K562 (cell line): ENCODE data around the gene DAGLA. TPM values are rescaled to one million over a fixed set of nuclear protein-coding genes. Genes with fewer than 3 reads are reported as not detected.

Source experiments
- ARID1B ChIP-seq: fragments of 450-650 bp; IDR thresholded peaks from 2 replicates; pipeline ENCODE4 v1.6.1; 2016; ENCODE audit warnings: antibody characterized with exemption, mild to moderate bottlenecking, inconsistent platforms
- ARNT ChIP-seq, 2 experiments: fragments of 450-650 bp; IDR thresholded peaks; 2 replicates each; pipeline ENCODE4 v1.6.1; 2016; ENCODE audit warnings: mild to moderate bottlenecking in 1 of 2
- CBFA2T2 ChIP-seq: fragments of 450-650 bp; conservative IDR thresholded peaks from 2 replicates; pipeline ENCODE4 v1.6.1; 2017; ENCODE audit warnings: mild to moderate bottlenecking
- CTBP1 ChIP-seq: fragments of 450-650 bp; IDR thresholded peaks from 2 replicates; pipeline ENCODE4 v1.6.1; 2016; ENCODE audit warnings: borderline replicate concordance
- CXXC5 ChIP-seq: fragments of 250-450 bp; sonication (Bioruptor Pico); IDR thresholded peaks from 2 replicates; pipeline ENCODE4 v1.8.0; 2022; ENCODE audit warnings: inconsistent platforms, mild to moderate bottlenecking, moderate library complexity
- DNMT1 ChIP-seq: fragments of 450-650 bp; IDR thresholded peaks from 2 replicates; pipeline ENCODE4 v1.6.1; 2016; ENCODE audit warnings: antibody characterized with exemption, mild to moderate bottlenecking
- ELF2 ChIP-seq: fragments of 250-450 bp; sonication (Bioruptor Pico); IDR thresholded peaks from 2 replicates; pipeline ENCODE4 v1.5.0; 2021; ENCODE audit warnings: mild to moderate bottlenecking
- GATA2 ChIP-seq: sonication (generic); formaldehyde crosslinking; IDR thresholded peaks from 2 replicates; pipeline ENCODE4 v1.4.0; 2020; ENCODE audit warnings: mild to moderate bottlenecking, missing genetic modification reagents
- KDM1A ChIP-seq, 2 experiments: fragments of 450-650 bp; IDR thresholded peaks; 2 replicates each; pipeline ENCODE4 v1.6.1; 2016; ENCODE audit warnings: mild to moderate bottlenecking in 2 of 2
- MTA2 ChIP-seq: fragments of 450-650 bp; IDR thresholded peaks from 2 replicates; pipeline ENCODE4 v1.6.1; 2016; ENCODE audit warnings: low read depth
- NCOA2 ChIP-seq, 2 experiments: fragments of 450-650 bp; IDR thresholded peaks; 2 replicates each; pipeline ENCODE4 v1.6.1; 2018; ENCODE audit warnings: mild to moderate bottlenecking in 2 of 2, moderate library complexity in 1 of 2; ENCODE audit not compliant: partially characterized antibody in 2 of 2
- NCOR1 ChIP-seq: fragments of 450-650 bp; IDR thresholded peaks from 2 replicates; pipeline ENCODE4 v1.6.1; 2016; ENCODE audit warnings: mild to moderate bottlenecking, moderate library complexity
- OTX1 ChIP-seq: fragments of 450-650 bp; formaldehyde crosslinking; IDR thresholded peaks from 2 replicates; pipeline ENCODE4 v1.4.0; 2022; ENCODE audit warnings: mild to moderate bottlenecking
- PML ChIP-seq: IDR thresholded peaks from 2 replicates; pipeline ENCODE4 v1.6.1; 2012; ENCODE audit warnings: low read length, inconsistent platforms
- POLR2AphosphoS5 ChIP-seq: IDR thresholded peaks from 2 replicates; pipeline ENCODE4 v1.6.1; 2011; ENCODE audit warnings: mild to moderate bottlenecking, low read depth, low read length, moderate library complexity; ENCODE audit not compliant: control insufficient read depth, insufficient read depth
- RBFOX2 ChIP-seq: fragments of 200-400 bp; formaldehyde crosslinking; IDR thresholded peaks from 2 replicates; pipeline ENCODE4 v1.6.1; 2017; ENCODE audit warnings: low read depth, mild to moderate bottlenecking, low read length, moderate library complexity
- STAT5B ChIP-seq: fragments of 250-450 bp; sonication (Bioruptor Pico); IDR thresholded peaks from 2 replicates; pipeline ENCODE4 v1.8.0; 2021; ENCODE audit warnings: mild to moderate bottlenecking, inconsistent platforms
- TCF3 ChIP-seq: sonication (generic); formaldehyde crosslinking; IDR thresholded peaks from 2 replicates; pipeline ENCODE4 v1.4.0; 2020; ENCODE audit warnings: mild to moderate bottlenecking, missing genetic modification reagents
- TOE1 ChIP-seq, 2 experiments: fragments of 450-650 bp in 1 of 2; sonication (generic) in 1 of 2; formaldehyde crosslinking in 1 of 2; IDR thresholded peaks; 2 replicates each; pipeline versions ENCODE4 v1.7.1 to v1.8.0; 2016 to 2022; ENCODE audit warnings: borderline replicate concordance in 2 of 2, mild to moderate bottlenecking in 2 of 2, antibody characterized with exemption in 1 of 2, inconsistent platforms in 1 of 2, low read depth in 1 of 2, missing genetic modification reagents in 1 of 2, moderate library complexity in 1 of 2
- TRIM24 ChIP-seq, 2 experiments: fragments of 450-650 bp; IDR thresholded peaks; 2 replicates each; pipeline ENCODE4 v1.6.1; 2016
- ZFP30 ChIP-seq: fragments of 250-450 bp; sonication (Bioruptor Pico); IDR thresholded peaks from 2 replicates; pipeline ENCODE4 v1.8.0; 2022; ENCODE audit warnings: moderate library complexity, mild to moderate bottlenecking, inconsistent platforms, borderline replicate concordance
- ZNF146 ChIP-seq: IDR thresholded peaks from one replicate; pipeline ENCODE4 v1.6.1; 2018; ENCODE audit warnings: missing compliant biosample characterization; ENCODE audit not compliant: unreplicated experiment
- ZNF217 ChIP-seq: sonication (generic); formaldehyde crosslinking; IDR thresholded peaks from 2 replicates; pipeline ENCODE4 v1.8.0; 2022; ENCODE audit warnings: mild to moderate bottlenecking, missing genetic modification reagents
- ZNF282 ChIP-seq: sonication (generic); formaldehyde crosslinking; IDR thresholded peaks from 2 replicates; pipeline ENCODE4 v1.8.1; 2023; ENCODE audit warnings: missing genetic modification reagents
- polyA plus RNA-seq, 8 experiments: library from polyadenylated mRNA; depleted of rRNA in 4 of 8; stranded (reverse) in 5 of 8; unstranded in 3 of 8; fragments of >200 nt; fragmentation: Nextera tagmentation in 2 of 8; fragmentation: Illumina TruSeq in 1 of 8; extraction: Ambion mirVana in 2 of 8; extraction: Trizol in 1 of 8; gene quantifications; 2 replicates each; pipeline versions ENCODE4 v1.2.1 to v1.2.3, GENCODE V29; 2011 to 2014; ENCODE audit warnings: inconsistent platforms in 1 of 8, missing spikeins in 1 of 8
- total RNA-seq, 7 experiments: library from RNA; depleted of rRNA in 6 of 7; stranded (reverse); fragments of >200 nt in 6 of 7; fragmentation: Illumina TruSeq in 2 of 7; extraction: Trizol in 2 of 7; gene quantifications; 2 replicates each; pipeline versions ENCODE4 v1.2.1 to v1.2.3, GENCODE V29; 2011 to 2021; ENCODE audit warnings: low replicate concordance in 1 of 7
- TF ChIP-seq, protein P1 (sequence below): fragments of 450-650 bp; IDR thresholded peaks from 2 replicates; pipeline ENCODE4 v1.6.1; 2016; ENCODE audit warnings: missing biosample characterization, missing genetic modification characterization
- TF ChIP-seq, protein P2 (sequence below), 3 experiments: IDR thresholded peaks in 2 of 3; conservative IDR thresholded peaks in 1 of 3; 2 replicates each; pipeline ENCODE4 v1.5.1; 2011 to 2012; ENCODE audit warnings: low read length in 3 of 3, mild to moderate bottlenecking in 3 of 3, control low read depth in 2 of 3, improper control_type of control experiment in 1 of 3, inconsistent platforms in 1 of 3, low read depth in 1 of 3, mixed read lengths in 1 of 3, moderate library complexity in 1 of 3; ENCODE audit not compliant: insufficient read depth in 2 of 3
- TF ChIP-seq, protein P3 (sequence below): sonication (generic); formaldehyde crosslinking; IDR thresholded peaks from 2 replicates; pipeline ENCODE4 v1.9.0; 2022; ENCODE audit warnings: mild to moderate bottlenecking, missing genetic modification reagents

Gene DAGLA
- total and polyA plus RNA-seq, 9 of the 15 experiments (the other 6 are each of a cell fraction or from before 2014, with no cell fraction given), result 0.03 to 0.16 (median 0.04) TPM; not detected in 4

- TF ChIP-seq, protein P1, sequence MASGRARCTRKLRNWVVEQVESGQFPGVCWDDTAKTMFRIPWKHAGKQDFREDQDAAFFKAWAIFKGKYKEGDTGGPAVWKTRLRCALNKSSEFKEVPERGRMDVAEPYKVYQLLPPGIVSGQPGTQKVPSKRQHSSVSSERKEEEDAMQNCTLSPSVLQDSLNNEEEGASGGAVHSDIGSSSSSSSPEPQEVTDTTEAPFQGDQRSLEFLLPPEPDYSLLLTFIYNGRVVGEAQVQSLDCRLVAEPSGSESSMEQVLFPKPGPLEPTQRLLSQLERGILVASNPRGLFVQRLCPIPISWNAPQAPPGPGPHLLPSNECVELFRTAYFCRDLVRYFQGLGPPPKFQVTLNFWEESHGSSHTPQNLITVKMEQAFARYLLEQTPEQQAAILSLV (tag), result no peak
- peak; percentile 85 for TF ChIP-seq CBFA2T2
- no peak for TF ChIP-seq ELF2 (CRISPR knock-in tag)
- TF ChIP-seq ARNT (IDR thresholded peaks at IDR 0.05), result no peak
- TF ChIP-seq DNMT1, result no peak
- TF ChIP-seq STAT5B (CRISPR knock-in tag), result no peak
- TF ChIP-seq TCF3 (CRISPR knock-in tag), result peak; percentile 87
- TF ChIP-seq NCOR1, result peak; percentile 64
- TF ChIP-seq ZFP30 (CRISPR knock-in tag), result no peak
- TF ChIP-seq POLR2AphosphoS5, result peak; percentile 69; the same call in 1 of the 2 replicates
- no peak for TF ChIP-seq CXXC5 (CRISPR knock-in tag)
- no peak for TF ChIP-seq TOE1 (IDR thresholded peaks at IDR 0.05; ENCODE audit: borderline replicate concordance)
- no peak for TF ChIP-seq TOE1 (CRISPR knock-in tag; IDR thresholded peaks at IDR 0.05; ENCODE audit: borderline replicate concordance, low read depth)
- TF ChIP-seq PML, result 0 out of 2 replicates have a peak, but pooled peaks have one; percentile 28
- TF ChIP-seq MTA2, result peak; percentile 57
- no peak for TF ChIP-seq ZNF217 (CRISPR knock-in tag)
- TF ChIP-seq, protein P2, sequence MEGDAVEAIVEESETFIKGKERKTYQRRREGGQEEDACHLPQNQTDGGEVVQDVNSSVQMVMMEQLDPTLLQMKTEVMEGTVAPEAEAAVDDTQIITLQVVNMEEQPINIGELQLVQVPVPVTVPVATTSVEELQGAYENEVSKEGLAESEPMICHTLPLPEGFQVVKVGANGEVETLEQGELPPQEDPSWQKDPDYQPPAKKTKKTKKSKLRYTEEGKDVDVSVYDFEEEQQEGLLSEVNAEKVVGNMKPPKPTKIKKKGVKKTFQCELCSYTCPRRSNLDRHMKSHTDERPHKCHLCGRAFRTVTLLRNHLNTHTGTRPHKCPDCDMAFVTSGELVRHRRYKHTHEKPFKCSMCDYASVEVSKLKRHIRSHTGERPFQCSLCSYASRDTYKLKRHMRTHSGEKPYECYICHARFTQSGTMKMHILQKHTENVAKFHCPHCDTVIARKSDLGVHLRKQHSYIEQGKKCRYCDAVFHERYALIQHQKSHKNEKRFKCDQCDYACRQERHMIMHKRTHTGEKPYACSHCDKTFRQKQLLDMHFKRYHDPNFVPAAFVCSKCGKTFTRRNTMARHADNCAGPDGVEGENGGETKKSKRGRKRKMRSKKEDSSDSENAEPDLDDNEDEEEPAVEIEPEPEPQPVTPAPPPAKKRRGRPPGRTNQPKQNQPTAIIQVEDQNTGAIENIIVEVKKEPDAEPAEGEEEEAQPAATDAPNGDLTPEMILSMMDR (IDR thresholded peaks at IDR 0.05 in 2 of 3, conservative IDR thresholded peaks at IDR 0.05 in 1 of 3; ENCODE audit: insufficient read depth in 2 of 3, low read depth in 1 of 3, low read length in 3 of 3), result no peak
- TF ChIP-seq NCOA2 (IDR thresholded peaks at IDR 0.05; ENCODE audit: partially characterized antibody in 2 of 2), result no peak
- no peak for TF ChIP-seq TRIM24 (IDR thresholded peaks at IDR 0.05)
- TF ChIP-seq RBFOX2, result no peak
- TF ChIP-seq, protein P3, sequence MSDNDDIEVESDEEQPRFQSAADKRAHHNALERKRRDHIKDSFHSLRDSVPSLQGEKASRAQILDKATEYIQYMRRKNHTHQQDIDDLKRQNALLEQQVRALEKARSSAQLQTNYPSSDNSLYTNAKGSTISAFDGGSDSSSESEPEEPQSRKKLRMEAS (CRISPR knock-in tag), result peak; percentile 28; the same call in 1 of the 2 replicates
- TF ChIP-seq OTX1 (CRISPR knock-in tag), result no peak
- TF ChIP-seq ZNF282, result no peak
- 0 out of 2 replicates have a peak, but pooled peaks have one; percentile 49 for TF ChIP-seq GATA2 (CRISPR knock-in tag)
- TF ChIP-seq KDM1A (IDR thresholded peaks at IDR 0.05), result peak; percentile 62; a peak in 3 of 4 replicates
- no peak for TF ChIP-seq ZNF146 (CRISPR knock-in tag)
- TF ChIP-seq ARID1B, result peak; percentile 78
- no peak for TF ChIP-seq CTBP1
These were observed 23.7 kb upstream of the DAGLA start (continued) for GRCh38 chr11:61656347-61657077.
